Thymus (tissue), 14 donors: ENCODE data around the gene C8B. TPM values are rescaled to one million over a fixed set of nuclear protein-coding genes. Genes with fewer than 3 reads are reported as not detected.

ENCODE experiments used
- DNase-seq, 9 donors: peaks; one replicate each; pipeline ENCODE4 v3.0.0-alpha.2; 2013; ENCODE audit warnings: low spot score in 9 of 9, low read depth in 6 of 9, missing footprints in 1 of 9
- H3K27ac ChIP-seq, 2 donors: one replicate each; pipeline ENCODE4 v1.5.1; 2013; ENCODE audit warnings: control low read depth in 1 of 2, low read depth in 1 of 2, low read length in 1 of 2, mild to moderate bottlenecking in 1 of 2, moderate library complexity in 1 of 2
- H3K27me3 ChIP-seq, 2 donors: one replicate each; pipeline ENCODE4 v1.5.1; 2013; ENCODE audit warnings: low read length in 1 of 2; ENCODE audit not compliant: control insufficient read depth in 2 of 2, insufficient read depth in 1 of 2
- H3K36me3 ChIP-seq, 2 donors: one replicate each; pipeline ENCODE4 v1.5.1; 2013; ENCODE audit warnings: low read length in 1 of 2, mild to moderate bottlenecking in 1 of 2, moderate library complexity in 1 of 2; ENCODE audit not compliant: control insufficient read depth in 2 of 2, insufficient read depth in 2 of 2
- H3K4me1 ChIP-seq, 2 donors: one replicate each; pipeline ENCODE4 v1.5.1; 2013; ENCODE audit warnings: low read length in 2 of 2; ENCODE audit not compliant: control insufficient read depth in 2 of 2, insufficient read depth in 2 of 2
- H3K4me3 ChIP-seq, 2 donors: one replicate each; pipeline ENCODE4 v1.5.1; 2013; ENCODE audit warnings: low read length in 2 of 2, control low read depth in 1 of 2, mild to moderate bottlenecking in 1 of 2
- H3K9me3 ChIP-seq, 2 donors: one replicate each; pipeline ENCODE4 v1.5.1; 2013; ENCODE audit warnings: low read length in 1 of 2, mild to moderate bottlenecking in 1 of 2; ENCODE audit not compliant: control insufficient read depth in 2 of 2, insufficient read depth in 1 of 2
- WGBS: extraction: QIAGEN DNeasy Blood & Tissue Kit; methylation state at CpG from one replicate; pipeline ENCODE4 v1.1.7; 2013; 5-methylcytosine and 5-hydroxymethylcytosine counted together
- long read RNA-seq, 10 donors: transcript quantifications; one replicate each; lab custom pipeline, GENCODE V29; 2026
- polyA plus RNA-seq: library from polyadenylated mRNA; stranded (reverse); fragments of 200-250 nt; gene quantifications from one replicate; pipeline ENCODE4 v1.2.3, GENCODE V29; 2013
- total RNA-seq: library from RNA; stranded (reverse); fragments of 120-200 nt; gene quantifications from one replicate; pipeline ENCODE4 v1.2.4, GENCODE V29; 2013
- donor health status: healthy.

The C8B gene
- total RNA-seq: not detected
- polyA plus RNA-seq: 0.05 TPM
- long read RNA-seq, donor 1: 0 reads
- long read RNA-seq, donor 2, partial matches to known transcripts: 0 of 2 reads
- long read RNA-seq, donor 2, other reads (novel, unspliced or antisense): 0 of 2 reads
- long read RNA-seq, donor 3: 0 reads
- long read RNA-seq, donor 4: 0 reads
- long read RNA-seq, donor 5: 0 reads
- long read RNA-seq, donor 6: 0 reads
- long read RNA-seq, donor 7: 0 reads
- long read RNA-seq, donor 8: 0 reads
- long read RNA-seq, donor 9: 0 reads
- long read RNA-seq, donor 10: 0 reads

DNA sequence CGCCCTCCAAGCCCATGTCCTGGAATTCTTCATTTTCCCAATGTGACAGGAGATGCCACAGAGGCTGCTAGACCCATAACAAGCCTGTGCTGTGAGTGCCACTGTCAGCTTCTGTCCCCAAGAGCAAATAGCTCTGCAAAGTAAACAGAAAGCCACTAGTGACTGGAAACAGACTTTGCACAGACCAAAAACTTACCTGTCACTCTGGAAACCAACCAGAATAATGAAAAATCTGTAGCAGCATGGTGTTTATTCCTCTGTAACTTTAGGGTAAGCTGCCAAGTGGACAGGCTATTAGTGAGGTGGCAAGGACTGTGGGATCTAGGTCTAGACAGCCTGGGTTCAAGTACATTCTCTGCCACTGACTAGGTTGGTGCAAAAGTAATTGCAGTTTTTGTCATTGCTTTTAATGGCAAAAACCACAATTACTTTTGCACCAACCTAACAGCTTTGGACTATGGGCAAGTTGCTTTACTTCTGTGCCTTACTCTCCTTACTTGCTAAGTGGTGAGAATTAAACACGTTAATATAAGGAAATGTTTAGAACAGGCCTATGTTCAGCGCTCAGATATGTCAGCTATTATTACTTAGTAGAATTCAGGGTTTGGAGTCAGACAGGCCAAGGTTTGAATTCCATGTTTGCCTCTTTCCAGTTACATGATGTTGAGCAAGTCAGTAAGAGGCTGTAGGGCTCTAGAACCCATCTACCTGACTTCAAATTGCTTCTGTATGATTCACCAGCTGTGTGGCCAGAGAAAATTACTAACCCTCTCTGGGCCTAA, at the start of gene C8B:
Gene C8B (minus strand): TSS at position 100 of the 782 bp plus-strand sequence. CDS start 67 bp downstream, at position 33.
- no peak within 1 kb of the TSS for H3K27ac ChIP-seq
- no peak within 1 kb of the TSS for H3K4me3 ChIP-seq
- no peaks in the 10 kb centered on the region for H3K4me1 ChIP-seq
- H3K9me3 ChIP-seq: no peaks in the 10 kb centered on the region
- H3K36me3 ChIP-seq: no peaks in the 10 kb centered on the region
- H3K27me3 ChIP-seq: no peaks in the 10 kb centered on the region
- WGBS: 93% methylated on average over 3 of the region's 3 CpGs
- no peak for DNase-seq

GRCh38 chr1:57015071-57015470, 49.3 kb upstream of the C8B start:
- no peaks in the 10 kb centered on the region for H3K36me3 ChIP-seq
- H3K27ac ChIP-seq: no peak overlapping the region
- H3K4me3 ChIP-seq: no peak overlapping the region
- H3K27me3 ChIP-seq: no peaks in the 10 kb centered on the region
- WGBS: 94% methylated on average over 15 of the region's 15 CpGs
- DNase-seq: no peak
- no peaks in the 10 kb centered on the region for H3K9me3 ChIP-seq
- H3K4me1 ChIP-seq: no peaks in the 10 kb centered on the region

GRCh38 chr1:57013522-57013921, 47.7 kb upstream of the C8B start:
- peak in 2 of 9 donors; percentile 2 to 9 for DNase-seq
- WGBS: 80% methylated on average over 2 of the region's 2 CpGs
- no peaks in the 10 kb centered on the region for H3K36me3 ChIP-seq
- no peaks in the 10 kb centered on the region for H3K27me3 ChIP-seq
- H3K4me1 ChIP-seq: no peaks in the 10 kb centered on the region
- no peak overlapping the region for H3K27ac ChIP-seq
- H3K9me3 ChIP-seq: no peaks in the 10 kb centered on the region
- H3K4me3 ChIP-seq: no peak overlapping the region

GRCh38 chr1:57012315-57012714, 46.5 kb upstream of the C8B start:
- no peak overlapping the region for H3K27ac ChIP-seq
- H3K9me3 ChIP-seq: no peaks in the 10 kb centered on the region
- H3K4me3 ChIP-seq: no peak overlapping the region
- WGBS: 97% methylated on average over 1 of the region's 1 CpG
- no peaks in the 10 kb centered on the region for H3K27me3 ChIP-seq
- H3K4me1 ChIP-seq: no peaks in the 10 kb centered on the region
- no peaks in the 10 kb centered on the region for H3K36me3 ChIP-seq
- no peak for DNase-seq

GRCh38 chr1:57010511-57010910, 44.7 kb upstream of the C8B start:
- Histone ChIP-seq H3K27me3 (no peaks in the 10 kb centered on the region), H3K9me3 (no peaks in the 10 kb centered on the region), H3K27ac (no peak overlapping the region), H3K4me1 (no peaks in the 10 kb centered on the region), H3K4me3 (no peak overlapping the region), H3K36me3 (no peaks in the 10 kb centered on the region)
- 90% methylated on average over 4 of the region's 4 CpGs for WGBS
- no peak for DNase-seq

DNA sequence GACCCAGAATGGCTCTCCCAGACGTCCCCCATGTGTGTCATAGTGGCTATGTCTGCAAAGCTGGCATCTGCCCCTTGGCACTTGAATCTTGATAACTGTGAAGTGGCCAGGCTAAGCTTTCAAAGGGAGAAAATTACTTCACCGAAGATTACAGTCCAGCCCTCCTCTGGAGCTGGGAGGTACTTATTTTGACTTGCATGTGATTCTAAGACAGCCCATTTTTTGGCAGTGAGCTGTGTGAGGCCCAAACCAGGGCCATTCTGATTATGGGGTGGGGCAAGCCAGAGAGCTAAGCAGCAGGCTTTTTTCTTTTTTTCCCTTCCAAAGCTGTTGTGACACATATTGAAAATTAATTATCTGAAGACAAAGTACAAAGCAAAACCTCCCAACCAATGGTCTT, 42.1 kb upstream of the C8B start:
- 83% methylated on average over 2 of the region's 2 CpGs for WGBS
- H3K27ac ChIP-seq: no peak overlapping the region
- H3K27me3 ChIP-seq: no peaks in the 10 kb centered on the region
- H3K9me3 ChIP-seq: no peaks in the 10 kb centered on the region
- no peak for DNase-seq
- no peaks in the 10 kb centered on the region for H3K36me3 ChIP-seq
- H3K4me3 ChIP-seq: no peak overlapping the region
- no peaks in the 10 kb centered on the region for H3K4me1 ChIP-seq

GRCh38 chr1:57007472-57007871, 41.7 kb upstream of the C8B start:
- no peaks in the 10 kb centered on the region for H3K36me3 ChIP-seq
- 88% methylated on average over 2 of the region's 2 CpGs for WGBS
- no peaks in the 10 kb centered on the region for H3K27me3 ChIP-seq
- DNase-seq: no peak
- no peaks in the 10 kb centered on the region for H3K4me1 ChIP-seq
- H3K4me3 ChIP-seq: no peak overlapping the region
- H3K9me3 ChIP-seq: no peaks in the 10 kb centered on the region
- no peak overlapping the region for H3K27ac ChIP-seq

GRCh38 chr1:57003398-57004139, 37.8 kb upstream of the C8B start:
- DNase-seq: no peak
- Histone ChIP-seq H3K27me3 (no peaks in the 10 kb centered on the region), H3K9me3 (no peaks in the 10 kb centered on the region), H3K4me3 (no peak overlapping the region), H3K36me3 (no peaks in the 10 kb centered on the region), H3K4me1 (no peaks in the 10 kb centered on the region), H3K27ac (no peak overlapping the region)
- 75% methylated on average over 4 of the region's 4 CpGs for WGBS
